Measurements from ENCODE around the gene PRKRIP1.

DNA sequence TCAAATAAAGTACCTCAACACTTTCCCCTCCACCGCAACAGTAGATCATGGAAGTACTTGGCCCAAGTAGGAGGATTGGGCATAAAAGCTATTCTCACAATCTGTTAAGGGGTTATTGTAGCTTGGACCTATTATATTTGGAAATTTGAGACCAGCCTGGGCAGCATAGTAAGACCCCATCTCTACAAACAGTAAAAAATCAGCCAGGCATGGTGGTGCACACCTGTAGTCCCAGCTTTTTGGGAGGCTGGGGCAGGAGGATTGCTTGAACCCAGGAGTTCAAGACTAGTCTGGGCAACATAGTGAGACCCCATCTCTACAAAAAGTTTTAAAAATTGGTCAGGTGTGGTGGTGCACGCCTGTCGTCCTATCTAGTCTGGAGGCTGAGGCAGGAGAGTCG lies 13.2 kb downstream of the PRKRIP1 start:
- TF ChIP-seq, protein P1, sequence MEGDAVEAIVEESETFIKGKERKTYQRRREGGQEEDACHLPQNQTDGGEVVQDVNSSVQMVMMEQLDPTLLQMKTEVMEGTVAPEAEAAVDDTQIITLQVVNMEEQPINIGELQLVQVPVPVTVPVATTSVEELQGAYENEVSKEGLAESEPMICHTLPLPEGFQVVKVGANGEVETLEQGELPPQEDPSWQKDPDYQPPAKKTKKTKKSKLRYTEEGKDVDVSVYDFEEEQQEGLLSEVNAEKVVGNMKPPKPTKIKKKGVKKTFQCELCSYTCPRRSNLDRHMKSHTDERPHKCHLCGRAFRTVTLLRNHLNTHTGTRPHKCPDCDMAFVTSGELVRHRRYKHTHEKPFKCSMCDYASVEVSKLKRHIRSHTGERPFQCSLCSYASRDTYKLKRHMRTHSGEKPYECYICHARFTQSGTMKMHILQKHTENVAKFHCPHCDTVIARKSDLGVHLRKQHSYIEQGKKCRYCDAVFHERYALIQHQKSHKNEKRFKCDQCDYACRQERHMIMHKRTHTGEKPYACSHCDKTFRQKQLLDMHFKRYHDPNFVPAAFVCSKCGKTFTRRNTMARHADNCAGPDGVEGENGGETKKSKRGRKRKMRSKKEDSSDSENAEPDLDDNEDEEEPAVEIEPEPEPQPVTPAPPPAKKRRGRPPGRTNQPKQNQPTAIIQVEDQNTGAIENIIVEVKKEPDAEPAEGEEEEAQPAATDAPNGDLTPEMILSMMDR (IDR thresholded peaks at IDR 0.05): no peak
- TF ChIP-seq TCF7L2 (IDR thresholded peaks at IDR 0.05; ENCODE audit: low read depth, low read length) (no peak), POLR2AphosphoS5 (IDR thresholded peaks at IDR 0.05; ENCODE audit: low read depth, low read length) (no peak)

Data from Panc1 (cell line).